Chondrocyte (in vitro differentiated cells): Measurements from ENCODE around the gene YIPF1. TPM values are rescaled to one million over a fixed set of nuclear protein-coding genes. Genes with fewer than 3 reads are reported as not detected.

ENCODE experiments used
- DNase-seq: peaks from one replicate; pipeline ENCODE4 v3.0.0; 2021; ENCODE audit warnings: mixed read lengths, low spot score
- H3K27ac Mint-ChIP-seq: one replicate; pipeline ENCODE4 v1.8.0; 2021; ENCODE audit warnings: mild to moderate bottlenecking, moderate library complexity, mixed read lengths; ENCODE audit not compliant: unreplicated experiment
- H3K27me3 Mint-ChIP-seq: 2 replicates; pipeline ENCODE4 v1.8.0; 2021; ENCODE audit warnings: low read depth, mixed read lengths
- H3K36me3 Mint-ChIP-seq: 2 replicates; pipeline ENCODE4 v1.8.0; 2021; ENCODE audit warnings: low read depth, mixed read lengths
- H3K4me1 Mint-ChIP-seq: 2 replicates; pipeline ENCODE4 v1.8.0; 2021; ENCODE audit warnings: low read depth, mild to moderate bottlenecking, mixed read lengths
- H3K4me3 Mint-ChIP-seq: one replicate; pipeline ENCODE4 v1.8.0; 2021; ENCODE audit warnings: mild to moderate bottlenecking, moderate library complexity, mixed read lengths; ENCODE audit not compliant: unreplicated experiment
- H3K9me3 Mint-ChIP-seq: 2 replicates; pipeline ENCODE4 v1.8.0; 2021; ENCODE audit warnings: low read depth, mixed read lengths
- total RNA-seq: library from RNA; stranded (reverse); gene quantifications from 3 replicates; pipeline ENCODE4 v1.2.1, GENCODE V29; 2021
- TF ChIP-seq, protein P1 (sequence below): fragments of 200-600 bp; sonication (generic); IDR thresholded peaks from 2 replicates; pipeline ENCODE4 v1.5.0; 2021; ENCODE audit warnings: antibody characterized with exemption, mild to moderate bottlenecking, moderate library complexity

The YIPF1 gene
- total RNA-seq, 1 donor from 2014 or later: 18.1 TPM

DNA sequence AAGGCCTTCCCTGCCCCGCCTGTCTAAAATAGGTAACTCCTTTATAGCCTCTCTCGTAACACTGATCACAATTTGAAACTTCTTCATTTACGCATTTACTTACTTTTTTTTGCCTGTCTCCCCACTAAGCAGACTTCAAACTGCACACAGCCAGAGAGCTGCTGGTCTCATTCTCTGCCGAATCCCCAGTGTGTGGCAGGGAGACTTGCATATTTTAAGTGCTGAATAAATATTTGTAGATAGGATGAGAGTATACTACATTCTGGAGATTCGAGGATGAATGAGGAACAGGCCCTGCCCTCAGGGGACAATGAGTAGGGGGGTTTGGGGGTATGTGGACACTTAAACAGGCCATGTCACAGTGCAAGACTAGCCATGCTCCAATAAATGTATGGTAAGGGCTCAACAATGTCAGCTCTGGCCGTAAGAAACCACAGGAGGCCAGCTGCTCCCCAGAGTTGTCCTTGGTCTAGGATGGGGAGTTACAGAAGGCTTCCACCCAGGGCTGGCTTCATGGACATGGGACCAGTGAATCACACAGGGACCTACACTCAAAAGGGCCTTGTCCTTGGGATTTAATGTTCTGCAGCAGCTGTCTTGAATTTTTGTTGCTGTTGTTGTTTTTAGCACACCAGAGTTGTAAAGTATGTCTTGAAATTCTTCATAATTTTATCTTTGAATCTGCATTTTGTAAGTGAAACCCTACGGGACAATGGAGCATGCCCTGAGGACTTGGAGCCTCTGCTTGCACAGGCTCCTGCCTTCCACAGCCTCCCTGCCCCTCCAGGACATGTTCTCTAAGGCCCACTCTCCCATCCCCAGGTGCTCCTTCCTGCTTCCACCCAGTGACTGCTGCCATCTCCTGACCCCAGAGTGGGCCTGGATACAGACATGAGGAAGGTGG, 12.9 kb upstream of the YIPF1 start:
- H3K4me1 Mint-ChIP-seq: peaks cover 43% of the 10 kb centered on the region
- no peak for DNase-seq
- TF ChIP-seq, protein P1, sequence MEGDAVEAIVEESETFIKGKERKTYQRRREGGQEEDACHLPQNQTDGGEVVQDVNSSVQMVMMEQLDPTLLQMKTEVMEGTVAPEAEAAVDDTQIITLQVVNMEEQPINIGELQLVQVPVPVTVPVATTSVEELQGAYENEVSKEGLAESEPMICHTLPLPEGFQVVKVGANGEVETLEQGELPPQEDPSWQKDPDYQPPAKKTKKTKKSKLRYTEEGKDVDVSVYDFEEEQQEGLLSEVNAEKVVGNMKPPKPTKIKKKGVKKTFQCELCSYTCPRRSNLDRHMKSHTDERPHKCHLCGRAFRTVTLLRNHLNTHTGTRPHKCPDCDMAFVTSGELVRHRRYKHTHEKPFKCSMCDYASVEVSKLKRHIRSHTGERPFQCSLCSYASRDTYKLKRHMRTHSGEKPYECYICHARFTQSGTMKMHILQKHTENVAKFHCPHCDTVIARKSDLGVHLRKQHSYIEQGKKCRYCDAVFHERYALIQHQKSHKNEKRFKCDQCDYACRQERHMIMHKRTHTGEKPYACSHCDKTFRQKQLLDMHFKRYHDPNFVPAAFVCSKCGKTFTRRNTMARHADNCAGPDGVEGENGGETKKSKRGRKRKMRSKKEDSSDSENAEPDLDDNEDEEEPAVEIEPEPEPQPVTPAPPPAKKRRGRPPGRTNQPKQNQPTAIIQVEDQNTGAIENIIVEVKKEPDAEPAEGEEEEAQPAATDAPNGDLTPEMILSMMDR: no peak
- H3K36me3 Mint-ChIP-seq: no peaks in the 10 kb centered on the region
- H3K27ac Mint-ChIP-seq: peak overlapping the region; percentile 62
- H3K27me3 Mint-ChIP-seq: no peaks in the 10 kb centered on the region
- no peaks in the 10 kb centered on the region for H3K9me3 Mint-ChIP-seq
- H3K4me3 Mint-ChIP-seq: no peak overlapping the region

DNA sequence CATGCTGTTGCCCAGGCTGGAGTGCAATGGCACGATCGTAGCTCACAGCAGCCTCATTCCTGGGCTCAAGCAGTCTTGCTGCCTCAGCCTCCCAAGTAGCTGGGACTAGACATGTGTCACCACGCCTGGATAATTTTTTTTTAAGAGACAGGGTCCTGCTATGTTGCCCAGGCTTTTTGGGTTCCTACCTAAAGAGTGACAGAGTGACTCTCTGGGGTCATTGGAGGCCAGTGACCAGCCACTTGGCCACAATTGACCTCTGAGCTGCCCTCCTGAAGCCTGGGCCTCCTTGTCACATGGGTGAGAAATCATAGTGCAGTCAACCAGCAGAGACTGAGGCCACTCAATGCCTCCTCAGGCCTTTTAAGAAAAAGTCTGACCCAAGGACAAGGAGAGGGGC, 10.1 kb upstream of the YIPF1 start:
- H3K4me3 Mint-ChIP-seq: no peak overlapping the region

DNA sequence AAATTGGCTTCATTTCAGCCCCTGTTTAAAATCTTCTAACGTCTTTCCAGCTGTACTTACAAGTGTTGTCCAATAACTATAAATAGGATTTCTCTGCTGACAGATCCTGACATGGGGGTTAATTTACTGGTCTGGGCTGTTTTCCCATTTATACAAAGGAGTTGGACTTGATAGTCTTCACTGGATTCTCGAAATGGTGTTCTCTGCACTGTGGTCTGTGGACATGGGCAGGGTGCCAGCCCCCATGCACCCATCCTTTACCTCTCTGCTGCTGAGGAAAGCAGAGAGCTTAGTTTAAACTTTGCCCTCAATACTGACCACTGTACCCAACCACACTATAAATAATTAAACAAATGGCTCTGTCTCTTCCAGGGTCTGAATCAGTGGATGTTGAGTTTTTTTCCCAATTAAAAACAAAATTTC, 9.6 kb upstream of the YIPF1 start:
- DNase-seq: no peak

More for the DNA sequence above, 10.1 kb upstream of the YIPF1 start:
- peak overlapping the region; percentile 66 for H3K27ac Mint-ChIP-seq
- no peak for DNase-seq
- H3K9me3 Mint-ChIP-seq: no peaks in the 10 kb centered on the region
- H3K4me1 Mint-ChIP-seq: peaks cover 56% of the 10 kb centered on the region
- no peaks in the 10 kb centered on the region for H3K27me3 Mint-ChIP-seq
- TF ChIP-seq, protein P1: no peak
- H3K36me3 Mint-ChIP-seq: no peaks in the 10 kb centered on the region

DNA sequence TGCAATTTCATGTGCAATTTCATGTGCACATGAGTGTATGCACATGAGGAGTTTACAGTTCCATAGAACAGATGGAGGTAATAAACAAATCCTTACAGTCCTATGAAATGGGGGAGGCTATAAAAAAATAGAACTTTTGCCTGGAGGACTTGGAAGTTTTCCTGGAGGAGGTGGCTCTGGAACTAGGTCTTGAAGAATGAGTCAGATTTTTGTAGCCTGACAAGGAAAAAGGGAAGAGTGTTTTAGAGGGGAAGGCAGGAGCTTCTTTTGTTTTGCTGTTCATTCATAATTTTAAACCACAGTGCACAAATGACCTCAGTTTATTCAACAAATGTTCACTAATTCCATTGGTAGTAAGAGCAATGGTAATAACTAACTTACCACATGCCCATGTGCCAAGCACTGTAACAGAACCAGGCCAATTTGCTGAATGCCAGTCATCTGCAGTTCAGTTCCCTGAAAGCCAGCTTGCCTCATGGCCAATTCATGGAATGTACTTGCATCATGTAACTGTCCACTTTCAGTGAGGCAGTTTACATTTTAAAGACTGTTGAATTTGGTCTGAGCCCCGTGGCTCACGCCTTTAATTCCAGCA, 7.1 kb upstream of the YIPF1 start:
- Mint-ChIP-seq H3K27ac (peak overlapping the region; percentile 89), H3K36me3 (no peaks in the 10 kb centered on the region), H3K9me3 (no peaks in the 10 kb centered on the region), H3K4me3 (no peak overlapping the region), H3K27me3 (no peaks in the 10 kb centered on the region), H3K4me1 (peaks cover 40% of the 10 kb centered on the region)
- TF ChIP-seq, protein P1: no peak
- no peak for DNase-seq

More for the DNA sequence above, 9.6 kb upstream of the YIPF1 start:
- peaks cover 56% of the 10 kb centered on the region for H3K4me1 Mint-ChIP-seq
- H3K36me3 Mint-ChIP-seq: no peaks in the 10 kb centered on the region
- H3K4me3 Mint-ChIP-seq: no peak overlapping the region
- H3K9me3 Mint-ChIP-seq: no peaks in the 10 kb centered on the region
- no peaks in the 10 kb centered on the region for H3K27me3 Mint-ChIP-seq
- peak overlapping the region; percentile 66 for H3K27ac Mint-ChIP-seq
- TF ChIP-seq, protein P1: no peak

DNA sequence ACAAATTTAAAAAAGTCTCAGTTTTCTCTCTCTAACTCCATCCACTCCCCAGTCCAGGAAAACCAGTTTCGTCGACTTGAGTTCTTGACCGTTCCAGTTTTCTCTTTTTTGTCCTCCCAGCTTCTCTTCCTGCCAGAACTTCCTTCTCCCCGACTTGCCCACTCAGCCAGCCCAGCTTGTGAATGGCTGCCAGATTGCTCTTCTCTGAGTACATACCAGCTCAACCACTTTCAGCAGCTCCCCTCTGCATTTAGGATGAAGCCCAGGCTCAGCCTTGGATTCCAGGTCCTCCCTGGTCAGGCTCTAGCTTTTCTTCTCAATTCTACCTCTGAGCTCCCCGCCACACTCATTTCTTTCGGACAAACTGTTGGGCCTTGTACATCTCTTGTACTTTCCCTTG, 5.8 kb upstream of the YIPF1 start:
- Mint-ChIP-seq H3K4me3 (no peak overlapping the region), H3K36me3 (no peaks in the 10 kb centered on the region), H3K27ac (no peak overlapping the region), H3K9me3 (no peaks in the 10 kb centered on the region), H3K27me3 (no peaks in the 10 kb centered on the region), H3K4me1 (peaks cover 38% of the 10 kb centered on the region)
- TF ChIP-seq, protein P1: no peak
- DNase-seq: no peak
